Glutamatergic neuron (in vitro differentiated cells): Measurements from ENCODE around the gene ZNF585A. TPM values are rescaled to one million over a fixed set of nuclear protein-coding genes. Genes with fewer than 3 reads are reported as not detected.

Experiments
- DNase-seq: peaks from one replicate; pipeline ENCODE4 v3.0.0; 2022
- H3K27ac Mint-ChIP-seq: one replicate; pipeline ENCODE4 v1.8.0; 2020; ENCODE audit warnings: mild to moderate bottlenecking, mixed read lengths, inconsistent platforms; ENCODE audit not compliant: unreplicated experiment
- H3K27me3 Mint-ChIP-seq: one replicate; pipeline ENCODE4 v1.8.0; 2020; ENCODE audit warnings: mild to moderate bottlenecking, moderate library complexity, mixed read lengths, inconsistent platforms; ENCODE audit not compliant: unreplicated experiment
- H3K36me3 Mint-ChIP-seq: one replicate; pipeline ENCODE4 v1.8.0; 2020; ENCODE audit warnings: mild to moderate bottlenecking, mixed read lengths, inconsistent platforms; ENCODE audit not compliant: unreplicated experiment
- H3K4me1 Mint-ChIP-seq: one replicate; pipeline ENCODE4 v1.8.0; 2020; ENCODE audit warnings: mild to moderate bottlenecking, low read depth, mixed read lengths, inconsistent platforms; ENCODE audit not compliant: unreplicated experiment
- H3K4me3 Mint-ChIP-seq: one replicate; pipeline ENCODE4 v1.8.0; 2020; ENCODE audit warnings: mild to moderate bottlenecking, mixed read lengths, inconsistent platforms; ENCODE audit not compliant: unreplicated experiment
- H3K9me3 Mint-ChIP-seq: one replicate; pipeline ENCODE4 v1.8.0; 2020; ENCODE audit warnings: mild to moderate bottlenecking, moderate library complexity, mixed read lengths, inconsistent platforms; ENCODE audit not compliant: unreplicated experiment
- CTCF ChIP-seq: fragments of 200-600 bp; sonication (generic); IDR thresholded peaks from one replicate; pipeline ENCODE4 v1.5.0; 2021; ENCODE audit not compliant: partially characterized antibody, unreplicated experiment
- total RNA-seq: library from RNA; stranded (reverse); fragmentation: NEBNext Ultra II Directional; extraction: Animal tissue kit (Norgen Biotek cat#: 25700); gene quantifications from one replicate; pipeline ENCODE4 v1.2.1, GENCODE V29; 2021; ENCODE audit not compliant: unreplicated experiment

The ZNF585A gene
- total RNA-seq, 1 donor from 2014 or later = 12.5 TPM

DNA sequence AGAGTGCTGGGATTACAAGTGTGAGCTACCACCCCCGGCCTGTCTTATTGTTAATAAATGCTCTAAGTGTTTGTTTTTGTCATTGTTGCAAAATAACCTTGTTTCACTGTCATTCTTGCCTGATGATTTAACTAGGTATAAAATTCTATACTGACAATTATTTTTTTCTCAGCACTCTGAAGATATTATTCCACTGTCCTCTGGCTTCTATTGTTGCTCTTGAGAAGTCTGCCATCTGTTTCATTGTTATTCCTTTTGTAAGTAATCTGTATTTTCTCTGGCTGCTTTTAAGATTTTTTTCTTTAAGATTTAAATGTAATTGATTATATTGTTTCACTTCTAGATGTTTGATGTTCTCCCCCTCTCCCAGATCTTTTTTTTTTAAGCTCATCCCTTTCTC is 76.6 kb downstream of the ZNF585A start:
- no peak for DNase-seq
- no peak overlapping the region for H3K27ac Mint-ChIP-seq
- TF ChIP-seq CTCF = no peak
- no peak overlapping the region for H3K4me3 Mint-ChIP-seq
- H3K9me3 Mint-ChIP-seq = peaks cover 16% of the 10 kb centered on the region
- H3K36me3 Mint-ChIP-seq = peaks cover 76% of the 10 kb centered on the region
- H3K27me3 Mint-ChIP-seq = peaks cover 1% of the 10 kb centered on the region
- no peaks in the 10 kb centered on the region for H3K4me1 Mint-ChIP-seq

Other genes with a start within 250 kb of the ZNF585A start
- gene ZNF420, start 94.3 kb downstream of the ZNF585A start, total RNA-seq = 13.2 TPM
- 10.2 TPM for gene ZNF585B, start 37.8 kb upstream of the ZNF585A start, total RNA-seq
- 10.1 TPM for gene ZNF383, start 45.5 kb upstream of the ZNF585A start, total RNA-seq
- 11.6 TPM for gene ZNF527, start 198.4 kb upstream of the ZNF585A start, total RNA-seq